PC-9 (cell line): ENCODE data around the gene PSTPIP1.

Source experiments
- CTCF ChIP-seq: fragments of 200-600 bp; sonication (generic); conservative IDR thresholded peaks from 2 replicates; pipeline ENCODE4 v1.6.1; 2017; ENCODE audit warnings: mixed run types, antibody characterized with exemption, mild to moderate bottlenecking, moderate library complexity
- EZH2 ChIP-seq: fragments of 200-600 bp; sonication (generic); IDR thresholded peaks from 2 replicates; pipeline ENCODE4 v1.8.0; 2017; ENCODE audit warnings: antibody characterized with exemption, low read depth

DNA sequence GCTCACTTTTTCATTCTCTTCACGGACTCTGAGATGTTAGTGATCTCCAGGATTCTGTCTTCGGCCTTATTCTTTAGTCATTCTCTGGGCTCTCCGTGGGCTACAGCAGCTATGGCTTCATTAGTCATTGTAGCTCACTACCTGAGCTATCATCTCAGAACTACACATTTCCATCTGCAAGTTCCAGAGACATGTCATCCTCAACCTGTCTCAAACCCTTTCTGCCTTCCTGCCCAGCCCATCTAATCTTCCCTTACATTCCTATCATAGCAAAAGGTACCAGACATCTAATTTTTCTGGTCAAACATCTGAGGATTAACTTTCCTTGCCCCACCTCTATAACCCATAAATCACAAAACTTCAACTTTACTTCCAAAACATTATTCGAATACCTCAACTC lies 62.8 kb downstream of the PSTPIP1 start:
- TF ChIP-seq CTCF: no peak
- no peak for TF ChIP-seq EZH2
